Measurements from ENCODE around the gene PGP.

DNA sequence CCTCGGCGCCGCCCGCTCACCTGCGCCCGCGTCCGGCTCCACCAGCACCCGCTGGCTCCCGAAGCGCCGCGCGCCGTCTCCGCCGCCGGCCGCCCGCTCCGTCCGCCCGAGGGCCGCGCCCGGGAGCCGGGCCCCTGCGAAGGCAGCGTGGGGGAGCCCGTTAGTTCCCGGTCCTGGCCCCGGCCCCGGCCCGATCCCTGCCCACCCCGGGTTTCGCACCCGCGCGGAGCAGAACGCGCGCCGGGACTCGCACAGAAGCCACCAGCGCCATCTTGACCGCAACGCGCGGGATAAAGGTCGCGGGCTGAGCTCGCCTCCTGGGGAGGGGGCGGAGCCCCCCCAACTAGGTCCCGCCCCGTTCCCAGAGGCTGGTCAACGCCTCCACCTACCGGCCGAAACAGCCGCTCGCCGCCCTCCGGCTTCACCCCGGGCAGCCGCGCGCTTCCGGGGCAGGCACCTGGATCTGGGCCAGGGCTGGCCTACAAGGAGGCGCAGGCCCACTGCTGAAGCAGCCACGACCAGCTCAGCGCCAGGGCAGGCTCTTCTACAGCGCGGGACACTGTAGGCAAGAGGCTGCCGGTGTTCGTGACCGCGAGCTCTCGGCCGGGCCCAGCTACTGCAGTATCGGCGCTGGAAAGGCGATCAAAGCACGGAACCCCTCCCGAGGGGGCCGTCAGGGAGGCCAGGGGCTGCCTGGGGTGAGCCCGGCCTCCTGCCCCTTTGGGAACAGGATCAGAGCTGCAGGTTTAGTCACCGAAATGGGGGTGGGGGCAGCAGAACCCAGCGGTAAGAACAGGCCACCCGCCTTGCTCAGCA is 36.9 kb upstream of the PGP start, which contains the start of gene ECI1:
- TF ChIP-seq, protein P1, sequence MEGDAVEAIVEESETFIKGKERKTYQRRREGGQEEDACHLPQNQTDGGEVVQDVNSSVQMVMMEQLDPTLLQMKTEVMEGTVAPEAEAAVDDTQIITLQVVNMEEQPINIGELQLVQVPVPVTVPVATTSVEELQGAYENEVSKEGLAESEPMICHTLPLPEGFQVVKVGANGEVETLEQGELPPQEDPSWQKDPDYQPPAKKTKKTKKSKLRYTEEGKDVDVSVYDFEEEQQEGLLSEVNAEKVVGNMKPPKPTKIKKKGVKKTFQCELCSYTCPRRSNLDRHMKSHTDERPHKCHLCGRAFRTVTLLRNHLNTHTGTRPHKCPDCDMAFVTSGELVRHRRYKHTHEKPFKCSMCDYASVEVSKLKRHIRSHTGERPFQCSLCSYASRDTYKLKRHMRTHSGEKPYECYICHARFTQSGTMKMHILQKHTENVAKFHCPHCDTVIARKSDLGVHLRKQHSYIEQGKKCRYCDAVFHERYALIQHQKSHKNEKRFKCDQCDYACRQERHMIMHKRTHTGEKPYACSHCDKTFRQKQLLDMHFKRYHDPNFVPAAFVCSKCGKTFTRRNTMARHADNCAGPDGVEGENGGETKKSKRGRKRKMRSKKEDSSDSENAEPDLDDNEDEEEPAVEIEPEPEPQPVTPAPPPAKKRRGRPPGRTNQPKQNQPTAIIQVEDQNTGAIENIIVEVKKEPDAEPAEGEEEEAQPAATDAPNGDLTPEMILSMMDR (IDR thresholded peaks at IDR 0.05; ENCODE audit: insufficient read depth, low read length, poor library complexity, severe bottlenecking): no peak
- no peak for TF ChIP-seq EZH2phosphoT487 (conservative IDR thresholded peaks at IDR 0.05; ENCODE audit: low read length)
